Fibroblast of mammary gland (primary cell): ENCODE results near the gene ATXN7L3.
"Not testable (repeated sequence)": the region's sequence is repeated elsewhere in the genome, so short reads cannot be mapped to it uniquely, and the experiment has no call there.

Experiments used
- DNase-seq: peaks from one replicate; pipeline ENCODE4 v3.0.0-alpha.2; 2010; ENCODE audit warnings: low read depth
- H3K4me3 ChIP-seq: 2 replicates; pipeline ENCODE4 v1.5.1; 2011; ENCODE audit warnings: low read depth, mild to moderate bottlenecking, low read length, moderate library complexity; ENCODE audit not compliant: control insufficient read depth
- CTCF ChIP-seq: conservative IDR thresholded peaks from 2 replicates; pipeline ENCODE4 v1.5.1; 2011; ENCODE audit warnings: low read depth, low read length, inconsistent platforms; ENCODE audit not compliant: control insufficient read depth, insufficient read depth

Gene ATXN7L3

GRCh38 chr17:44144966-44145739, 54.5 kb downstream of the ATXN7L3 start:
- no peak for TF ChIP-seq CTCF
- DNase-seq, result no peak
- H3K4me3 ChIP-seq, result no peak overlapping the region

DNA sequence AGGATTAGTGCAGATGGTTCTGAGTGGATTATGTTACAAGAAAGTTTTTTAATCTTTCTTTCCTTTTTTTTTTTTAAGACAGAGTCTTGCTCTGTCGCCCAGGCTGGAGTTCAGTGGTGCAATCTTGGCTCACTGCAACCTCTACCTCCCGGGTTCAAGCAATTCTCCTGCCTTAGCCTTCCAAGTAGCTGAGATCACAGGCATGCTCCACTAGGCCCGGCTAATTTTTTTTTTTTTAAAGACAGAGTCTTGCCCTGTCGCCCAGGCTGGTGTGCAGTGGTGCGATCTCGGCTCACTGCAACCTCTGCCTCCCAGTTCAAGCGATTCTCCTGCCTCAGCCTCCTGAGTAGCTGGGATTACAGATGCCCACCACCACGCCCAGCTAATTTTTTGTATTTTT, 55.8 kb downstream of the ATXN7L3 start:
- not testable (repeated sequence) for H3K4me3 ChIP-seq, DNase-seq
